ENCODE data around the gene CENPL. TPM values are rescaled to one million over a fixed set of nuclear protein-coding genes. Genes with fewer than 3 reads are reported as not detected.
"Not testable (repeated sequence)": the region's sequence is repeated elsewhere in the genome, so short reads cannot be mapped to it uniquely, and the experiment has no call there.

Gene CENPL
- total and polyA plus RNA-seq, 9 of the 15 experiments (the other 6 are each of a cell fraction or from before 2014, with no cell fraction given), result 33.0 to 52.7 (median 39.7) TPM

DNA sequence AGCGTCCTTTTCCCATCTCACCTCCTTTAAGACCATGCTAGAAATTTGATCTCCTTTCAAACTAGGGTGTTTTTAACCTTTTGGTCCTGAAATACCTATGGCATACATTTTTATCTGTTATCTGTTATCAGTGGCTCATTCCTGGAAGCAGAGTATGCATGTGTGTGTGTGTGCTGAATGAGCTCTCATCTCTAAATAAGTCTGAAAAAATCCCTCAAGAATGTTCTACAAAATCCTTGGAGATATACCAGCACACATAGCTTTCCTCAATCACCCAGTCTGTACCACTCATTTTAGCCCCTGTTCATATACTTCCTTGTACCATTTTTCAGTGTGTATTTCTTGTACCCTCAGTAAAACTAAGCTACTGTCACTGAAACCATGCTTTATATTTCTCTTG lies 6.2 kb downstream of the CENPL start (continued):
- no peak for TF ChIP-seq TAF1 (IDR thresholded peaks at IDR 0.05; ENCODE audit: control insufficient read depth, extremely low read depth, insufficient read depth, low read length, severe bottlenecking)
- TF ChIP-seq DPF2 (IDR thresholded peaks at IDR 0.05), result peak; percentile 39
- TF ChIP-seq ETV6 (IDR thresholded peaks at IDR 0.05; ENCODE audit: borderline replicate concordance in 1 of 2, low read depth in 2 of 2, low read length in 1 of 2), result no peak
- TF ChIP-seq ETV6 (CRISPR knock-in tag; IDR thresholded peaks at IDR 0.05; ENCODE audit: borderline replicate concordance), result no peak
- TF ChIP-seq FOXK1 (CRISPR knock-in tag; IDR thresholded peaks at IDR 0.05; ENCODE audit: borderline replicate concordance), result no peak
- peak; percentile 35; the same call in 1 of the 2 replicates for TF ChIP-seq SMARCA4 (IDR thresholded peaks at IDR 0.05)

DNA sequence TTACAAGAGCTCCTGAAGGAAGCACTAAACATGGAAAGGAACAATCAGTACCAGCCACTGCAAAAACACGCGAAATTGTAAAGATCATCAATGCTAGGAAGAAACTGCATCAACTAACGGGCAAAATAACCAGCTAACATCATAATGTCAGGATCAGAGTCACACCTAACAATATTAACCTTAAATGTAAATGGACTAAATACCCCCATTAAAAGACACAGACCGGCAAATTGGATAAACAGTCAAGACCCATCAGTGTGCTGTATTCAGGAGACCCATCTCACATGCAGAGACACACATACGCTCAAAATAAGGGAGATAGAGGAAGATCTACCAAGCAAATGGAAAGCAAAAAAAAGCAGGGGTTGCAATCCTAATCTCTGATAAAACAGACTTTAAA lies 11.0 kb downstream of the CENPL start:
- DNase-seq (ENCODE audit: extremely low read depth in 1 of 4, low spot score in 3 of 4); H3K9me3 ChIP-seq (replicated peaks; ENCODE audit: control insufficient read depth, insufficient read depth, low read depth, low read length); BruUV-seq (replicated peaks); H3K9me1 ChIP-seq (ENCODE audit: control insufficient read depth, insufficient read depth, low read length); H3K4me2 ChIP-seq (ENCODE audit: insufficient read depth, low read length); H3K27ac ChIP-seq (ENCODE audit: extremely low read depth, low read depth, low read length); H2AFZ ChIP-seq (ENCODE audit: low read depth, low read length); FAIRE-seq; H3K27me3 ChIP-seq (ENCODE audit: control insufficient read depth in 2 of 2, insufficient read depth in 2 of 2, low read length in 2 of 2); H3K9ac ChIP-seq (ENCODE audit: insufficient read depth in 1 of 2, low read depth in 2 of 2, low read length in 2 of 2); H3K4me1 ChIP-seq (replicated peaks in 1 of 2; ENCODE audit: control insufficient read depth in 2 of 2, insufficient read depth in 2 of 2, low read length in 2 of 2); intact Hi-C loops (cut with micrococcal nuclease); H3K4me3 ChIP-seq; ATAC-seq; H4K20me1 ChIP-seq (replicated peaks; ENCODE audit: control insufficient read depth, insufficient read depth, low read length); CTCF ChIA-PET (ENCODE audit: low intra/inter-chr PET ratio): not testable (repeated sequence)
- Histone ChIP-seq H3K36me3 (ENCODE audit: control insufficient read depth, insufficient read depth, low read length) (peaks cover 40% of the 10 kb centered on the region), H3K79me2 (ENCODE audit: control insufficient read depth, insufficient read depth, low read length) (peaks cover 62% of the 10 kb centered on the region)
- in situ Hi-C loops (cut with MboI), result loop anchor here (25.0 kb wide), 1 partner anchor 924 kb away; no protein-coding TSS in a partner anchor
- POLR2A ChIA-PET, result interaction anchor here (1.6 to 3.6 kb wide), 2 partner anchors 8 to 9 kb away, joined by 3 to 21 read pairs; no protein-coding TSS in a partner anchor
- TF ChIP-seq ZNF354B (CRISPR knock-in tag; IDR thresholded peaks at IDR 0.05) (peak; percentile 63; the same call in 1 of the 2 replicates), ZNF507 (tag; conservative IDR thresholded peaks at IDR 0.05) (peak; percentile 93)
- WGBS (ENCODE audit: insufficient coverage, low coverage, missing lambda C conversion rate), result 87% methylated on average over 5 of the region's 5 CpGs
